ENCODE results near the gene TENM3. TPM values are rescaled to one million over a fixed set of nuclear protein-coding genes. Genes with fewer than 3 reads are reported as not detected.

The TENM3 gene
- total RNA-seq, 2 donors from 2014 or later = 39.5 to 51.9 TPM

- H3K4me1 Mint-ChIP-seq = no peaks in the 10 kb centered on the region
- H3K4me3 Mint-ChIP-seq = no peak overlapping the region
- H3K27me3 Mint-ChIP-seq (ENCODE audit: insufficient read depth) = no peaks in the 10 kb centered on the region
- DNase-seq = no peak
- peaks cover 1% of the 10 kb centered on the region for H3K4me1 ChIP-seq (ENCODE audit: control insufficient read depth, insufficient read depth, low read length)
- WGBS, 2 experiments (ENCODE audit: insufficient coverage in 1 of 2, insufficient read length in 1 of 2) = 91 to 100% methylated on average over 2 to 3 of the region's 3 CpGs
- H3K27ac ChIP-seq (ENCODE audit: low read depth, low read length) = no peak overlapping the region
- H3K9me3 Mint-ChIP-seq = no peaks in the 10 kb centered on the region
- no peak overlapping the region for H3K4me3 ChIP-seq (ENCODE audit: low read length)
- no peaks in the 10 kb centered on the region for H3K36me3 Mint-ChIP-seq (ENCODE audit: low read depth)
- H3K27me3 ChIP-seq (ENCODE audit: control insufficient read depth, insufficient read depth, low read length, poor library complexity, severe bottlenecking) = no peaks in the 10 kb centered on the region
- peak overlapping the region; percentile 65 for H3K27ac Mint-ChIP-seq
- H3K9ac ChIP-seq (ENCODE audit: extremely low read depth, low read length, poor library complexity, severe bottlenecking) = no peak overlapping the region
- no peak for TF ChIP-seq CTCF (conservative IDR thresholded peaks at IDR 0.05)
- H3K36me3 ChIP-seq (ENCODE audit: control insufficient read depth, insufficient read depth, low read length) = no peaks in the 10 kb centered on the region
- H3K9me3 ChIP-seq (ENCODE audit: control insufficient read depth, low read length) = no peaks in the 10 kb centered on the region
Measured at GRCh38 chr4:182201871-182202270, 41.3 kb upstream of the TENM3 start.

GRCh38 chr4:182202650-182203049 lies 40.6 kb upstream of the TENM3 start:
- TF ChIP-seq CTCF (conservative IDR thresholded peaks at IDR 0.05) = no peak
- no peak overlapping the region for H3K4me3 Mint-ChIP-seq

GRCh38 chr4:182203872-182204411 lies 39.3 kb upstream of the TENM3 start:
- H3K9me3 ChIP-seq (ENCODE audit: control insufficient read depth, low read length) = no peaks in the 10 kb centered on the region
- Mint-ChIP-seq H3K4me3 (no peak overlapping the region), H3K27me3 (ENCODE audit: insufficient read depth) (no peaks in the 10 kb centered on the region), H3K36me3 (ENCODE audit: low read depth) (no peaks in the 10 kb centered on the region), H3K4me1 (peaks cover 10% of the 10 kb centered on the region), H3K27ac (no peak overlapping the region), H3K9me3 (no peaks in the 10 kb centered on the region)
- no peak overlapping the region for H3K9ac ChIP-seq (ENCODE audit: extremely low read depth, low read length, poor library complexity, severe bottlenecking)
- no peaks in the 10 kb centered on the region for H3K36me3 ChIP-seq (ENCODE audit: control insufficient read depth, insufficient read depth, low read length)
- H3K4me1 ChIP-seq (ENCODE audit: control insufficient read depth, insufficient read depth, low read length) = peaks cover 4% of the 10 kb centered on the region
- 91 to 95% methylated on average over 7 to 8 of the region's 8 CpGs for WGBS, 2 experiments (ENCODE audit: insufficient coverage in 1 of 2, insufficient read length in 1 of 2)
- DNase-seq = no peak
- H3K27me3 ChIP-seq (ENCODE audit: control insufficient read depth, insufficient read depth, low read length, poor library complexity, severe bottlenecking) = no peaks in the 10 kb centered on the region
- no peak overlapping the region for H3K4me3 ChIP-seq (ENCODE audit: low read length)
- H3K27ac ChIP-seq (ENCODE audit: low read depth, low read length) = no peak overlapping the region
- TF ChIP-seq CTCF (conservative IDR thresholded peaks at IDR 0.05) = no peak

More at GRCh38 chr4:182202650-182203049, 40.6 kb upstream of the TENM3 start:
- Mint-ChIP-seq H3K4me1 (peaks cover 3% of the 10 kb centered on the region), H3K27me3 (ENCODE audit: insufficient read depth) (no peaks in the 10 kb centered on the region), H3K27ac (no peak overlapping the region), H3K36me3 (ENCODE audit: low read depth) (no peaks in the 10 kb centered on the region), H3K9me3 (no peaks in the 10 kb centered on the region)
- H3K4me1 ChIP-seq (ENCODE audit: control insufficient read depth, insufficient read depth, low read length) = peaks cover 4% of the 10 kb centered on the region
- H3K27me3 ChIP-seq (ENCODE audit: control insufficient read depth, insufficient read depth, low read length, poor library complexity, severe bottlenecking) = no peaks in the 10 kb centered on the region
- H3K9ac ChIP-seq (ENCODE audit: extremely low read depth, low read length, poor library complexity, severe bottlenecking) = no peak overlapping the region
- H3K9me3 ChIP-seq (ENCODE audit: control insufficient read depth, low read length) = no peaks in the 10 kb centered on the region
- WGBS, 2 experiments (ENCODE audit: insufficient coverage in 1 of 2, insufficient read length in 1 of 2) = 97 to 100% methylated on average over 4 to 8 of the region's 8 CpGs
- no peaks in the 10 kb centered on the region for H3K36me3 ChIP-seq (ENCODE audit: control insufficient read depth, insufficient read depth, low read length)
- H3K27ac ChIP-seq (ENCODE audit: low read depth, low read length) = no peak overlapping the region
- no peak for DNase-seq
- no peak overlapping the region for H3K4me3 ChIP-seq (ENCODE audit: low read length)

Data from endodermal cell (in vitro differentiated cells).